Liver (tissue), 3 donors: ENCODE data around the gene TAC3.
"Not testable (repeated sequence)": the region's sequence is repeated elsewhere in the genome, so short reads cannot be mapped to it uniquely, and the experiment has no call there.

Source experiments
- CTCF ChIP-seq: fragments of 150-350 bp; IDR thresholded peaks from 2 replicates; pipeline ENCODE4 v1.5.1; 2017; ENCODE audit warnings: improper control_type of control experiment, low read depth, low read length; ENCODE audit not compliant: missing input control
- RAD21 ChIP-seq, 2 donors: IDR thresholded peaks; 2 replicates each; pipeline ENCODE4 v1.6.1; 2016; ENCODE audit warnings: antibody characterized with exemption in 2 of 2, mild to moderate bottlenecking in 2 of 2
- REST ChIP-seq: IDR thresholded peaks from 2 replicates; pipeline ENCODE4 v1.6.1; 2016; ENCODE audit warnings: antibody characterized with exemption, mild to moderate bottlenecking
- donor health status: healthy.
- donor health status: healthy.

GRCh38 chr12:56985714-56986113, 30.6 kb downstream of the TAC3 start:
- TF ChIP-seq CTCF; REST; RAD21 (IDR thresholded peaks at IDR 0.05): not testable (repeated sequence)
